Activated B cell treated with CpG ODN at 0.5 μM for 24 hours (primary cell): Measurements from ENCODE around the gene CLCN6. TPM values are rescaled to one million over a fixed set of nuclear protein-coding genes. Genes with fewer than 3 reads are reported as not detected.

Experiments used
- ATAC-seq: fragments of 200-7000 bp; cut with Tn5 transposase; one replicate; pipeline ENCODE4 v1.10.0; 2021; ENCODE audit warnings: low read depth, mild to moderate bottlenecking, moderate library complexity
- CTCF ChIA-PET: fragments of 350-600 bp; sonication (Branson Sonifier 250); formaldehyde crosslinking; loops from one replicate; lab custom pipeline; 2021; ENCODE audit warnings: antibody characterized with exemption; lab: Charles Lee
- POLR2A ChIA-PET: fragments of 350-600 bp; sonication (Branson Sonifier 250); formaldehyde crosslinking; loops from one replicate; lab custom pipeline; 2021; ENCODE audit warnings: antibody characterized with exemption; lab: Charles Lee
- DNase-seq: peaks from one replicate; pipeline ENCODE4 v3.0.0; 2022
- H3K27ac Mint-ChIP-seq: one replicate; pipeline ENCODE4 v1.8.0; 2020; ENCODE audit warnings: mixed read lengths
- H3K27me3 Mint-ChIP-seq: one replicate; pipeline ENCODE4 v1.8.0; 2021; ENCODE audit warnings: mixed read lengths
- H3K36me3 Mint-ChIP-seq: one replicate; pipeline ENCODE4 v1.8.0; 2021; ENCODE audit warnings: low read depth, mixed read lengths
- H3K4me1 Mint-ChIP-seq: one replicate; pipeline ENCODE4 v1.8.0; 2021; ENCODE audit warnings: mixed read lengths
- H3K4me3 Mint-ChIP-seq: one replicate; pipeline ENCODE4 v1.8.0; 2020; ENCODE audit warnings: mild to moderate bottlenecking, mixed read lengths
- H3K9me3 Mint-ChIP-seq: one replicate; pipeline ENCODE4 v1.8.0; 2020; ENCODE audit warnings: mixed read lengths
- intact Hi-C: fragments of 100-400 bp; cut with micrococcal nuclease; formaldehyde crosslinking; loops from one replicate; pipeline ENCODE4 v1.15.1; 2024
- total RNA-seq: library from RNA; stranded (reverse); gene quantifications from 2 replicates; pipeline ENCODE4 v1.2.3, GENCODE V29; 2022
- TF ChIP-seq, protein P1 (sequence below): fragments of 200-600 bp; IDR thresholded peaks from one replicate; pipeline ENCODE4 v1.8.0; 2022; ENCODE audit warnings: antibody characterized with exemption, mild to moderate bottlenecking

Gene CLCN6
- total RNA-seq, 1 donor from 2014 or later, result 79.6 TPM

DNA sequence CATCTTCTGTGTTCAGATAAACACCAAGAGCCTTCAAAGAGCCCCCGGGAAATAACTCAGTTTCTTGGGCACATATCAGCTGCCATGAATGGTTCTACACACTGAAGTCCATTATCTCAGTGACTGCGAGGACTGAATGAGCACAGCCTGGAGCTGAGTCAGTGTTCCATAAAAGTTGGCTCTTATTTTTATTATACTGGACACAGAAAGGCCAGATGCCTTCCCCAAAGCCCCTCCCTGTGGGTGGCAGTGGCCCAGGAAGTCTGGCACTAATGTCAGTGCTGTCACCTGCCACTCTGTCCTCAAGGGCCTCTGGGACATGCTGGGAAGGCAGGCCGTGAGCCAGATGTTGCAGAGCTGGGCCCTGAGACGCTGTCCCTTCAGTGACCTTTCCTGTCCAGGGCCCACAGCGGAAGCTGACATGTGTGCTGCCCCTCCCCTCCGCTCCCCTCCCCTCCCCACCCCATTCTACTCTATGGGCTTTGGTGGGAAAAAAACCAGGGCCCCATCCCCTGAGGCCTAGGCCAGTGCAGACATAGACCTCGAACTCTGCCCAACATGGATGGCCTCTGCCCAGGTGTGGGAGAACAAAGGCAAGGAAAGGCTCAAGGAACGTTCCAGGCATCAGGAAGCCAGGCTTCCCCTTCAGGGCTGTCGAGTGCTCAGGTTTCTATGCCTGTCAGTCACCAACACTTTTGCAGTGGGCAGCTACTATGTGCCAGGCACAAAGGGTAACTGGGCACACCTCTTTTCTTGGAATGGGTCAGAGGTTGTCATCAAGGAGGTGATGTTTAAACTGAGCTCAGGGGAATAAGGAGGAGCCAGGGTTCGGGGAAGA lies 75.1 kb downstream of the CLCN6 start:
- H3K4me3 Mint-ChIP-seq, result no peak overlapping the region
- ChIA-PET CTCF (no interaction called here), POLR2A (interaction anchor here (1.5 kb wide), 1 partner anchor 27 kb away, joined by 8 read pairs; no protein-coding TSS in a partner anchor)
- no peaks in the 10 kb centered on the region for H3K4me1 Mint-ChIP-seq
- no peaks in the 10 kb centered on the region for H3K9me3 Mint-ChIP-seq
- intact Hi-C loops, result no loop called here
- TF ChIP-seq, protein P1, sequence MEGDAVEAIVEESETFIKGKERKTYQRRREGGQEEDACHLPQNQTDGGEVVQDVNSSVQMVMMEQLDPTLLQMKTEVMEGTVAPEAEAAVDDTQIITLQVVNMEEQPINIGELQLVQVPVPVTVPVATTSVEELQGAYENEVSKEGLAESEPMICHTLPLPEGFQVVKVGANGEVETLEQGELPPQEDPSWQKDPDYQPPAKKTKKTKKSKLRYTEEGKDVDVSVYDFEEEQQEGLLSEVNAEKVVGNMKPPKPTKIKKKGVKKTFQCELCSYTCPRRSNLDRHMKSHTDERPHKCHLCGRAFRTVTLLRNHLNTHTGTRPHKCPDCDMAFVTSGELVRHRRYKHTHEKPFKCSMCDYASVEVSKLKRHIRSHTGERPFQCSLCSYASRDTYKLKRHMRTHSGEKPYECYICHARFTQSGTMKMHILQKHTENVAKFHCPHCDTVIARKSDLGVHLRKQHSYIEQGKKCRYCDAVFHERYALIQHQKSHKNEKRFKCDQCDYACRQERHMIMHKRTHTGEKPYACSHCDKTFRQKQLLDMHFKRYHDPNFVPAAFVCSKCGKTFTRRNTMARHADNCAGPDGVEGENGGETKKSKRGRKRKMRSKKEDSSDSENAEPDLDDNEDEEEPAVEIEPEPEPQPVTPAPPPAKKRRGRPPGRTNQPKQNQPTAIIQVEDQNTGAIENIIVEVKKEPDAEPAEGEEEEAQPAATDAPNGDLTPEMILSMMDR, result no peak
- no peak for DNase-seq
- no peak overlapping the region for H3K27ac Mint-ChIP-seq
- no peak for ATAC-seq
- peaks cover 17% of the 10 kb centered on the region for H3K27me3 Mint-ChIP-seq
- H3K36me3 Mint-ChIP-seq, result no peaks in the 10 kb centered on the region

DNA sequence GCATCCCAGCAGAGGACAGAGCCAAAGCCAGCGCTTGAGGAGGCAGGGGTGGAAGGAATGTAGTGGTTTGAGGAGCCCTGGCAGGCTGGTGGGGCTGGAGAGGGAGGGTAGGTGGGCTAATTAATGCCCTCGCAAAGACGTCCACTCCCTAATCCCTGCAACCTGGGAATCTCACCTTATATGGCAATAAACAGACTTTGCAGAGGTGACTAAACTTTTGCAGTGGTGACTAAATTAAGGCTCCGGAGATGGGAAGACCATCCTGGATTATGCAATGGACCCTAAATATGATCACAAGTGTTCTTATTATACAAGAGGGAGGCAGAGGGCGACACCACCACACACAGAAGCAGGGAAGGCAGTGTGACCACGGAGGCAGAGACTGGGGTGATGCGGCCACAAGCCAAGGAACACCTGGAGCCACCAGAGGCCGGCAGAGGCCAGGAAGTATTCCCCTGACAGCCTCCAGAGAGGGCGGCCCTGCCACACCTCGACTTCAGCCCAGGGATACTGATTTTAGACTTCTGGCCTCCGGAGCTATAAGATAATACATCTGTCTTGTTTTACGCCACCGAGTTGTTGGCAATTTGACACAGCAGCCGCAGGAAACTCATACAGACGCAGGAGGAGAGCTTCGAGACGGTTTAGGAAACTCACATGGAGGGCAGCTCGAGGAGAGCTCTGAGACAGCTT lies 75.9 kb downstream of the CLCN6 start:
- intact Hi-C loops, result no loop called here
- Mint-ChIP-seq H3K27ac (no peak overlapping the region), H3K9me3 (no peaks in the 10 kb centered on the region), H3K4me1 (no peaks in the 10 kb centered on the region), H3K4me3 (no peak overlapping the region), H3K27me3 (peaks cover 17% of the 10 kb centered on the region), H3K36me3 (no peaks in the 10 kb centered on the region)
- no peak for ATAC-seq
- TF ChIP-seq, protein P1, result no peak
- no peak for DNase-seq
- ChIA-PET CTCF (no interaction called here), POLR2A (interaction anchor here (0.7 kb wide), 1 partner anchor 26 kb away, joined by 4 read pairs; no protein-coding TSS in a partner anchor)

GRCh38 chr1:11882814-11883538 lies 77.0 kb downstream of the CLCN6 start:
- no peak overlapping the region for H3K27ac Mint-ChIP-seq
- CTCF ChIA-PET, result no interaction called here

GRCh38 chr1:11885916-11886315 lies 79.9 kb downstream of the CLCN6 start:
- H3K4me1 Mint-ChIP-seq, result no peaks in the 10 kb centered on the region
- ChIA-PET CTCF (no interaction called here), POLR2A (no interaction called here)
- H3K9me3 Mint-ChIP-seq, result no peaks in the 10 kb centered on the region
- H3K4me3 Mint-ChIP-seq, result no peak overlapping the region
- no peak for ATAC-seq
- no peak overlapping the region for H3K27ac Mint-ChIP-seq
- TF ChIP-seq, protein P1, result no peak
- peaks cover 15% of the 10 kb centered on the region for H3K27me3 Mint-ChIP-seq
- no peaks in the 10 kb centered on the region for H3K36me3 Mint-ChIP-seq
- DNase-seq, result no peak
- intact Hi-C loops, result no loop called here

More at GRCh38 chr1:11882814-11883538, 77.0 kb downstream of the CLCN6 start:
- no peak for ATAC-seq
- Mint-ChIP-seq H3K4me3 (no peak overlapping the region), H3K4me1 (no peaks in the 10 kb centered on the region), H3K9me3 (no peaks in the 10 kb centered on the region), H3K27me3 (peaks cover 15% of the 10 kb centered on the region), H3K36me3 (no peaks in the 10 kb centered on the region)
- intact Hi-C loops, result no loop called here
- DNase-seq, result no peak
- TF ChIP-seq, protein P1, result no peak
- POLR2A ChIA-PET, result no interaction called here
